T-cell (primary cell): ENCODE measurements around the gene SH2D4B. TPM values are rescaled to one million over a fixed set of nuclear protein-coding genes. Genes with fewer than 3 reads are reported as not detected.

Source experiments
- ATAC-seq, 4 experiments: fragments of 200-7000 bp in 3 of 4; fragments of 150-1000 bp in 1 of 4; cut with Tn5 transposase; replicated peaks in 1 of 4; 1 replicate in 3 of 4; 2 replicates in 1 of 4; pipeline ENCODE4 v1.10.0; 2021; ENCODE audit warnings: moderate library complexity in 3 of 4, mild to moderate bottlenecking in 2 of 4, moderate number of reproducible peaks in 1 of 4
- CTCF ChIA-PET, 2 donors: fragments of 300-600 bp; sonication (Branson Sonifier 250); formaldehyde crosslinking; loops; one replicate each; lab custom pipeline; 2022; ENCODE audit warnings: antibody characterized with exemption in 2 of 2; lab: Charles Lee
- POLR2A ChIA-PET, 2 donors: fragments of 300-600 bp; sonication (Branson Sonifier 250); formaldehyde crosslinking; loops; one replicate each; lab custom pipeline; 2022; ENCODE audit warnings: antibody characterized with exemption in 2 of 2; lab: Charles Lee
- DNase-seq, 35 experiments: peaks; one replicate each; pipeline versions ENCODE4 v3.0.0 to v3.0.0-alpha.2; 2013 to 2023
- H3K27ac ChIP-seq: one replicate; pipeline ENCODE4 v1.5.1; 2013; ENCODE audit warnings: low read length
- H3K27me3 ChIP-seq, 2 experiments: replicated peaks in 1 of 2; 1 replicate in 1 of 2; 2 replicates in 1 of 2; pipeline versions ENCODE4 v1.6.1 to v1.7.0; 2013; ENCODE audit warnings: low read length in 1 of 2, mixed read lengths in 1 of 2; ENCODE audit not compliant: control insufficient read depth in 2 of 2, insufficient read depth in 2 of 2; ENCODE audit errors: extremely low read depth in 1 of 2
- H3K36me3 ChIP-seq, 2 donors: 1 replicate in 1 of 2; 2 replicates in 1 of 2; pipeline versions ENCODE4 v1.6.1 to v1.7.0; 2013; ENCODE audit warnings: low read length in 1 of 2; ENCODE audit not compliant: control insufficient read depth in 2 of 2, insufficient read depth in 1 of 2; ENCODE audit errors: extremely low read depth in 1 of 2
- H3K4me1 ChIP-seq, 2 experiments: 1 replicate in 1 of 2; 2 replicates in 1 of 2; pipeline versions ENCODE4 v1.6.1 to v1.7.0; 2013; ENCODE audit warnings: low read length in 2 of 2, mixed read lengths in 1 of 2; ENCODE audit not compliant: insufficient read depth in 2 of 2, control insufficient read depth in 1 of 2; ENCODE audit errors: extremely low read depth in 1 of 2
- H3K4me3 ChIP-seq, 2 donors: 1 replicate in 1 of 2; 2 replicates in 1 of 2; pipeline versions ENCODE4 v1.5.1 to v1.7.0; 2013; ENCODE audit warnings: mild to moderate bottlenecking in 2 of 2, low read length in 1 of 2, moderate library complexity in 1 of 2; ENCODE audit not compliant: control insufficient read depth in 1 of 2; ENCODE audit errors: extremely low read depth in 1 of 2
- H3K9me3 ChIP-seq: 2 replicates; pipeline ENCODE4 v1.7.0; 2013
- H3K27ac Mint-ChIP-seq, 2 donors: one replicate each; pipeline ENCODE4 v1.8.0; 2020 to 2021; ENCODE audit warnings: mild to moderate bottlenecking in 2 of 2, mixed read lengths in 2 of 2
- H3K27me3 Mint-ChIP-seq, 2 donors: one replicate each; pipeline ENCODE4 v1.8.0; 2021 to 2022; ENCODE audit warnings: mixed read lengths in 2 of 2
- H3K36me3 Mint-ChIP-seq: one replicate; pipeline ENCODE4 v1.8.0; 2021; ENCODE audit warnings: mixed read lengths
- H3K4me1 Mint-ChIP-seq, 3 donors: one replicate each; pipeline ENCODE4 v1.8.0; 2020 to 2022; ENCODE audit warnings: mixed read lengths in 3 of 3, mild to moderate bottlenecking in 1 of 3
- H3K4me3 Mint-ChIP-seq, 3 donors: one replicate each; pipeline ENCODE4 v1.8.0; 2020 to 2022; ENCODE audit warnings: mild to moderate bottlenecking in 3 of 3, mixed read lengths in 3 of 3, moderate library complexity in 3 of 3
- H3K9me3 Mint-ChIP-seq, 3 donors: one replicate each; pipeline ENCODE4 v1.8.0; 2020 to 2022; ENCODE audit warnings: mixed read lengths in 3 of 3
- WGBS: methylation state at CpG from one replicate; pipeline ENCODE4 v1.1.5; 2013; ENCODE audit warnings: missing lambda C conversion rate; ENCODE audit not compliant: insufficient coverage; 5-methylcytosine and 5-hydroxymethylcytosine counted together
- total RNA-seq, 35 experiments: library from RNA in 6 of 35; stranded (reverse) in 6 of 35; fragments of 120-200 nt in 1 of 35; gene quantifications; one replicate each; pipeline versions ENCODE4 v1.2.1 to v1.2.4 and lab custom pipeline; 2013 to 2026

The SH2D4B gene
- total RNA-seq, 5 donors from 2014 or later (not counting 1 experiment from before 2014, with no cell fraction given) = 0.12 to 0.26 (median 0.23) TPM

DNA sequence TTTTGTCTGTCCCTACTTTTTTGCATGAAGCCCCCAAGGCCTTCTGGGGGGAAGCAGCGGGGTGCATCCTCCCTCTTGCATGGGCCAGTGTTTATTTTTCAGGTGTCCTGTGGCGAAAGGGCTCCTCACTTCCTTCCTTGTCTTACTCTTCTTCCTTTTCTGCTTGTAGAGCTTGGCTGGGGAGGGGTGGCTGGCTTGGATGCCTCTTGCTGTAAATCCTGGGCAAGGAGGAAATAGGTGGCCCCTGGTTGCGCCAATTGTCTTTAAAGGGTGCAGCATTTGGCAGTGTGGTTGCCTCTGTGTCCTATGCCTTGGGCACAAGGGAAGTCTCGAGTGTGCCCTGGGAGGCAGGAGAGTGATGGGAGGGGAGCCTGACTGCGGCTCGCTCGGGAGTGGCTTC, 95.0 kb downstream of the SH2D4B start:
- DNase-seq = no peak
- H3K36me3 Mint-ChIP-seq = no peaks in the 10 kb centered on the region
- 89% methylated on average over 5 of the region's 7 CpGs for WGBS
- ChIA-PET CTCF (no interaction called here), POLR2A (no interaction called here)
- Histone ChIP-seq H3K4me1 (no peaks in the 10 kb centered on the region), H3K9me3 (no peaks in the 10 kb centered on the region), H3K27ac (no peak overlapping the region), H3K36me3 (no peaks in the 10 kb centered on the region), H3K4me3 (no peak overlapping the region), H3K27me3 (no peaks in the 10 kb centered on the region)
- peaks cover 0 to 4% of the 10 kb centered on the region in 2 donors for H3K27me3 Mint-ChIP-seq
- H3K27ac Mint-ChIP-seq = no peak overlapping the region
- H3K4me1 Mint-ChIP-seq = no peaks in the 10 kb centered on the region
- peaks cover 0 to 3% (median 0%) of the 10 kb centered on the region in 3 donors for H3K9me3 Mint-ChIP-seq
- H3K4me3 Mint-ChIP-seq = no peak overlapping the region
- ATAC-seq = no peak

DNA sequence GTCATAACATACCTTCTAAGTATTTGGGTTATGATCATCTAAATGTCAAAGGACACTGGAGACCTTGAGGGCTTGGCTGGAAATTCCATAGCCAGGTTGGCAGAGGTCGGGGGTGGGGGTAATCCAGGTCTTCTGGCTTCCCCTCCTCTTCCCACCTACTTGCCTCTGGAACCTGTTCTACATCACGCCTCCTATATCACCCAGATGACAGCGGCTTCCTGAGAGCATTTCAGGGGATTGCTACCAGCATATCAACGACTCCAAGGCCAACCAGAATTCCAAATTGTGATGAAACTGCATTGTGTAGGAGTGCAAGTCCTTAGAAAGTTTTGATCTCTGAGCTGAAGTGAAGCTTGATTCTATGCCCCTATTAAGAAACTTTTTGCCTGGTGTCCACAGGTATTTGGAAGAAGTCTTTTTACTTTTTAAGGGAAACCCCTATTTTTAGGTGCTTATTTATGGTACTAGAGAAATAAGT, 95.7 kb downstream of the SH2D4B start:
- POLR2A ChIA-PET = no interaction called here

DNA sequence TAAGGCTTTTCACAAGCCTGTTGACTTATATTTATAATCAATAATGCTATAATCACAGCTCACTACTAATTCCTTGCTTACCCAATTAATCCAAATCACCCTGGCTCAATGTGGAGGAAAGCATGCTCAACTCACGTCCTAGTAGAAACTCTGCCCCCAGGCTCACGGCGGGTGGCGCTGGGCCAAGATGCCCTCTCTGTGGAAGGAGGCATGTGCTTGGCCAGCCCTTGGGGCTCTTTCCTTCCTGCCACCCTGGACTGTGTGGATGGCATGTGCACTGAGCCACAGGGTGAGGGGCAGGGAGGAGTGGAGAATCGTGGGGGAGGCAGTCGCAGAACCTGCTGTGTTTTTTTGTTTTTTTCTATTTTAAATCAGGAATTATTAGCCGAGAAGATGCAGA, 96.2 kb downstream of the SH2D4B start:
- H3K9me3 Mint-ChIP-seq = peaks cover 0 to 3% (median 0%) of the 10 kb centered on the region in 3 donors
- no peaks in the 10 kb centered on the region for H3K36me3 Mint-ChIP-seq
- peaks cover 4 to 7% of the 10 kb centered on the region in 2 donors for H3K27me3 Mint-ChIP-seq
- Histone ChIP-seq H3K36me3 (no peaks in the 10 kb centered on the region), H3K4me3 (no peak overlapping the region), H3K9me3 (no peaks in the 10 kb centered on the region), H3K27me3 (no peaks in the 10 kb centered on the region), H3K4me1 (no peaks in the 10 kb centered on the region), H3K27ac (no peak overlapping the region)
- POLR2A ChIA-PET = no interaction called here
- WGBS = 91% methylated on average over 6 of the region's 7 CpGs
- DNase-seq (no peak), ATAC-seq (no peak)
- CTCF ChIA-PET = no interaction called here
- H3K4me3 Mint-ChIP-seq = no peak overlapping the region
- no peaks in the 10 kb centered on the region for H3K4me1 Mint-ChIP-seq
- H3K27ac Mint-ChIP-seq = no peak overlapping the region

More for the DNA sequence above, 95.7 kb downstream of the SH2D4B start:
- CTCF ChIA-PET = no interaction called here
- Mint-ChIP-seq H3K27me3 (peaks cover 3 to 6% of the 10 kb centered on the region in 2 donors), H3K9me3 (peaks cover 0 to 3% (median 0%) of the 10 kb centered on the region in 3 donors), H3K36me3 (no peaks in the 10 kb centered on the region), H3K4me3 (no peak overlapping the region), H3K27ac (no peak overlapping the region), H3K4me1 (no peaks in the 10 kb centered on the region)
- Histone ChIP-seq H3K4me1 (no peaks in the 10 kb centered on the region), H3K36me3 (no peaks in the 10 kb centered on the region), H3K27ac (no peak overlapping the region), H3K4me3 (no peak overlapping the region), H3K27me3 (no peaks in the 10 kb centered on the region), H3K9me3 (no peaks in the 10 kb centered on the region)
- no peak for ATAC-seq
- no peak for DNase-seq
- no CpG with 5 or more reads among the region's 4 CpGs for WGBS

- H3K4me1 ChIP-seq = no peaks in the 10 kb centered on the region
- H3K27me3 Mint-ChIP-seq = peaks cover 14 to 22% of the 10 kb centered on the region in 2 donors
- no peak for ATAC-seq
- ChIA-PET CTCF (interaction anchor here in 1 of 2 donors (0.7 kb wide), 1 partner anchor 19 kb away, joined by 3 read pairs; no protein-coding TSS in a partner anchor), POLR2A (no interaction called here)
- H3K36me3 Mint-ChIP-seq = no peaks in the 10 kb centered on the region
- no peaks in the 10 kb centered on the region for H3K4me1 Mint-ChIP-seq
- no peaks in the 10 kb centered on the region for H3K9me3 ChIP-seq
- no peak overlapping the region for H3K27ac Mint-ChIP-seq
- no CpG with 5 or more reads among the region's 5 CpGs for WGBS
- no peak overlapping the region for H3K27ac ChIP-seq
- H3K36me3 ChIP-seq = no peaks in the 10 kb centered on the region
- peaks cover 0 to 4% of the 10 kb centered on the region in 2 experiments for H3K27me3 ChIP-seq
- H3K9me3 Mint-ChIP-seq = no peaks in the 10 kb centered on the region
- no peak for DNase-seq
- no peak overlapping the region for H3K4me3 ChIP-seq
- no peak overlapping the region for H3K4me3 Mint-ChIP-seq
Observed at GRCh38 chr10:80642661-80643060, 105.0 kb downstream of the SH2D4B start.

DNA sequence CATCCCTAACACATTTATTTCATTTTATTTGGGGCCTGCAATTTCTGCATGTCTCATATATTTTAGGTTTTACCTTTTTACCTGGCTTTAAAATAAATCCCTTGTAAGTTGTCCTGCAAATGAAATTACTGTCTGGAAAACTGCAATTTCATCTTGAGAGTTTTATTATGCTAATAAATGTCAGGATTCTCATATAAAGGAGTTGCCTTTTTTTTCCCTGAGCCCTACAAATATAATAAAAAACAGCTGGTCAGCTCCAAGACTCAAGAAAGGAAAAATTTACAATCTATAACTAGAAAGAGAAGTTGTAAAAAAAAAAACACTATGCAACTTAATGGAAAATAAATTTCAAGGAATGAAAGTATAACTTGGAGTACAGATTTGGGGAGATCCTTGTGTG, 108.7 kb downstream of the SH2D4B start:
- Histone ChIP-seq H3K9me3 (no peaks in the 10 kb centered on the region), H3K27me3 (no peaks in the 10 kb centered on the region), H3K36me3 (no peaks in the 10 kb centered on the region), H3K4me1 (no peaks in the 10 kb centered on the region), H3K27ac (no peak overlapping the region), H3K4me3 (no peak overlapping the region)
- POLR2A ChIA-PET = no interaction called here
- no peaks in the 10 kb centered on the region for H3K9me3 Mint-ChIP-seq
- H3K27me3 Mint-ChIP-seq = peaks cover 10 to 24% of the 10 kb centered on the region in 2 donors
- CTCF ChIA-PET = no interaction called here
- H3K36me3 Mint-ChIP-seq = no peaks in the 10 kb centered on the region
- no peak overlapping the region for H3K27ac Mint-ChIP-seq
- DNase-seq = no peak
- no peaks in the 10 kb centered on the region for H3K4me1 Mint-ChIP-seq
- H3K4me3 Mint-ChIP-seq = no peak overlapping the region
- no peak for ATAC-seq

DNA sequence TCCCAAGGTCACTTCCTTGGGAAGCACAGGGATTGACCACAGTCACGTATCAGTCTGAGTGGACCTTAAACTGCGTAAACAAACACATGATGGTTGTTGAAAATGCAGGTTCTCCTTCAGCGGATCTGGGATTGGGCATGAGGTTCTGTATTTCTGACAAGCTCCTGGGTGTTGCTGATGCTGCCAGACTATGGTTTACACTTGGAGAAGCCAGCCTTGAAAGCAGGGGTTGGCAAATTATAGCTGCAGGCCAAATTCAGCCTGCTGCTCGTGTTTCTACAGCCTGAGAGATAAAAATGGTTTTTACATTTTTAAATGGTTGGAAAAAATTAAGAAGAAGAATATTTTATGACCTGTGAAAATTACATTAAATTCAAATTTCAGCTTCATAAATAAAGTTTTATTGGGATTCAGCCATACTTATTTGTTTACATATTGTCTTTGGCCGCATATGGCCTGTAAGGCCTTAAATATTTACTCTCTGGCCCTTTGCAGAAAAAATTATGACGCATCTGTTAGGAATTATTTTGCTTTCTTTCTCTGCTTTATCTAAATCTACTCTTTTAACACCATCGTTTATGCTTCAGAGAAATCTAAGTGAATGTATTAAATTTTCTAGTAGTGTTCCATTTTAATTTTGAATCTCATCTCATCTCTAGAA, 109.6 kb downstream of the SH2D4B start:
- Mint-ChIP-seq H3K4me1 (no peaks in the 10 kb centered on the region), H3K27me3 (peaks cover 10 to 24% of the 10 kb centered on the region in 2 donors), H3K27ac (no peak overlapping the region), H3K4me3 (no peak overlapping the region), H3K9me3 (no peaks in the 10 kb centered on the region), H3K36me3 (no peaks in the 10 kb centered on the region)
- ChIA-PET CTCF (no interaction called here), POLR2A (no interaction called here)
- no peak overlapping the region for H3K4me3 ChIP-seq
- H3K27me3 ChIP-seq = no peaks in the 10 kb centered on the region
- ATAC-seq (no peak), DNase-seq (no peak)
- no peaks in the 10 kb centered on the region for H3K4me1 ChIP-seq
- 89% methylated on average over 3 of the region's 7 CpGs for WGBS
- H3K27ac ChIP-seq = no peak overlapping the region
- H3K36me3 ChIP-seq = no peaks in the 10 kb centered on the region
- H3K9me3 ChIP-seq = no peaks in the 10 kb centered on the region
